Loucy (cell line): ENCODE data around the gene LRIG1.

Experiments
- H2AFZ ChIP-seq: fragments of 200-600 bp; sonication (generic); 2 replicates; pipeline ENCODE4 v1.6.0; 2016; ENCODE audit warnings: antibody characterized with exemption, mild to moderate bottlenecking, low read length, moderate library complexity
- H3F3A ChIP-seq: fragments of 200-600 bp; 2 replicates; pipeline ENCODE4 v1.6.0; 2016; ENCODE audit warnings: antibody characterized with exemption, low read depth, mild to moderate bottlenecking
- H3K27me3 ChIP-seq: fragments of 200-600 bp; sonication (generic); 2 replicates; pipeline ENCODE4 v1.6.1; 2014; ENCODE audit warnings: low read length, mild to moderate bottlenecking; ENCODE audit not compliant: insufficient read depth, poor library complexity, severe bottlenecking
- H3K36me3 ChIP-seq: fragments of 200-600 bp; sonication (generic); 2 replicates; pipeline ENCODE4 v1.6.1; 2016; ENCODE audit warnings: low read length; ENCODE audit not compliant: insufficient read depth
- H3K4me1 ChIP-seq: fragments of 200-600 bp; sonication (generic); 2 replicates; pipeline ENCODE4 v1.5.1; 2014; ENCODE audit warnings: low read length, mild to moderate bottlenecking; ENCODE audit not compliant: insufficient read depth, poor library complexity, severe bottlenecking
- H3K4me2 ChIP-seq: fragments of 200-600 bp; sonication (generic); 2 replicates; pipeline ENCODE4 v1.6.0; 2014; ENCODE audit warnings: antibody characterized with exemption, low read length, low read depth, mild to moderate bottlenecking; ENCODE audit not compliant: poor library complexity, severe bottlenecking
- H3K4me3 ChIP-seq: fragments of 200-600 bp; sonication (generic); 2 replicates; pipeline ENCODE4 v1.5.1; 2014; ENCODE audit warnings: low read length, mild to moderate bottlenecking, mixed read lengths; ENCODE audit not compliant: poor library complexity, severe bottlenecking
- H3K79me2 ChIP-seq: fragments of 200-600 bp; sonication (generic); 2 replicates; pipeline ENCODE4 v1.6.1; 2014; ENCODE audit warnings: low read length; ENCODE audit not compliant: insufficient read depth
- H3K9ac ChIP-seq: fragments of 200-600 bp; sonication (generic); 2 replicates; pipeline ENCODE4 v1.6.0; 2014; ENCODE audit warnings: mild to moderate bottlenecking, low read depth, low read length, moderate library complexity; ENCODE audit not compliant: poor library complexity, severe bottlenecking
- H3K9me2 ChIP-seq: fragments of 200-600 bp; sonication (generic); replicated peaks from 2 replicates; pipeline ENCODE4 v1.6.1; 2016; ENCODE audit warnings: low read depth, low read length, mixed read lengths
- H3K9me3 ChIP-seq: fragments of 200-600 bp; sonication (generic); 2 replicates; pipeline ENCODE4 v1.6.1; 2014; ENCODE audit warnings: mild to moderate bottlenecking, antibody characterized with exemption, low read length, low read depth; ENCODE audit not compliant: insufficient read depth
- H4K20me1 ChIP-seq: fragments of 200-600 bp; sonication (generic); 2 replicates; pipeline ENCODE4 v1.6.0; 2014; ENCODE audit warnings: antibody characterized with exemption, low read length, mild to moderate bottlenecking; ENCODE audit not compliant: insufficient read depth, poor library complexity, severe bottlenecking
- EZH2phosphoT487 ChIP-seq: fragments of 200-600 bp; IDR thresholded peaks from 2 replicates; pipeline ENCODE4 v1.6.1; 2018; ENCODE audit warnings: antibody characterized with exemption, mild to moderate bottlenecking, moderate library complexity, borderline replicate concordance
- TF ChIP-seq, protein P1 (sequence below): fragments of 200-600 bp; sonication (generic); conservative IDR thresholded peaks from 2 replicates; pipeline ENCODE4 v1.5.1; 2014; ENCODE audit warnings: mild to moderate bottlenecking, antibody characterized with exemption, low read length

The LRIG1 gene

DNA sequence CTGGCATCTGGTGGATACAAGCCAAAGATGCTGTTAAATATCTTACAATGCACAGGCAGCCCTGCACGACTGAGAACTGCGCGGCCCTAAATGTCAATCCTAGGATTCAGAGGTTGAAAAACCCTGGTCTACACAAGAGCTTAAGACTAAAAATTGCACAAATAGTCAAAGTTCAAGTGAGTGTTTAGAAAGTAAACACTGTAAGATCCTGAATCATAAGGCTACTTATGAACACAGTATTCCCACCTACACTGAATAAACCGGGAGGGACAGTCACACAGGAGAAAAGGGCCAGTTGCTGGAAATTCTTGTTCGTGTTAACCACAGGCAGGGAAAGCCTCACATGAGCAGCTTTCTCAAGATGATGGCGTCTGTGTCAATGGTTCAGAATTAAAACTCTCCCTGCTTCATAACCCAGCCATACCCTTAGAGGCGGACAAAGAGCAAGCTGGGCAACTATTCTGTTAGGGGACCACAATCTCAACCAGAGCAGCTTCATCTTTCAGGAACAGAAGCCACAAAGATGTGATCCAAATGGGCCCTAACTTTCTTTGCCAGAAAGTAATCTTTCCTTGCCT lies 37.7 kb downstream of the LRIG1 start:
- Histone ChIP-seq H3K9me2 (no peaks in the 10 kb centered on the region), H3K79me2 (peaks cover 80% of the 10 kb centered on the region), H3F3A (no peaks in the 10 kb centered on the region), H3K4me2 (no peak overlapping the region), H2AFZ (no peak overlapping the region), H3K9me3 (no peaks in the 10 kb centered on the region), H3K9ac (no peak overlapping the region), H3K4me1 (peaks cover 23% of the 10 kb centered on the region), H3K36me3 (peaks cover 27% of the 10 kb centered on the region; the same call in 1 of the 2 replicates), H3K4me3 (no peak overlapping the region), H3K27me3 (no peaks in the 10 kb centered on the region), H4K20me1 (peaks cover 13% of the 10 kb centered on the region)
- no peak for TF ChIP-seq EZH2phosphoT487
- TF ChIP-seq, protein P1, sequence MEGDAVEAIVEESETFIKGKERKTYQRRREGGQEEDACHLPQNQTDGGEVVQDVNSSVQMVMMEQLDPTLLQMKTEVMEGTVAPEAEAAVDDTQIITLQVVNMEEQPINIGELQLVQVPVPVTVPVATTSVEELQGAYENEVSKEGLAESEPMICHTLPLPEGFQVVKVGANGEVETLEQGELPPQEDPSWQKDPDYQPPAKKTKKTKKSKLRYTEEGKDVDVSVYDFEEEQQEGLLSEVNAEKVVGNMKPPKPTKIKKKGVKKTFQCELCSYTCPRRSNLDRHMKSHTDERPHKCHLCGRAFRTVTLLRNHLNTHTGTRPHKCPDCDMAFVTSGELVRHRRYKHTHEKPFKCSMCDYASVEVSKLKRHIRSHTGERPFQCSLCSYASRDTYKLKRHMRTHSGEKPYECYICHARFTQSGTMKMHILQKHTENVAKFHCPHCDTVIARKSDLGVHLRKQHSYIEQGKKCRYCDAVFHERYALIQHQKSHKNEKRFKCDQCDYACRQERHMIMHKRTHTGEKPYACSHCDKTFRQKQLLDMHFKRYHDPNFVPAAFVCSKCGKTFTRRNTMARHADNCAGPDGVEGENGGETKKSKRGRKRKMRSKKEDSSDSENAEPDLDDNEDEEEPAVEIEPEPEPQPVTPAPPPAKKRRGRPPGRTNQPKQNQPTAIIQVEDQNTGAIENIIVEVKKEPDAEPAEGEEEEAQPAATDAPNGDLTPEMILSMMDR = no peak

DNA sequence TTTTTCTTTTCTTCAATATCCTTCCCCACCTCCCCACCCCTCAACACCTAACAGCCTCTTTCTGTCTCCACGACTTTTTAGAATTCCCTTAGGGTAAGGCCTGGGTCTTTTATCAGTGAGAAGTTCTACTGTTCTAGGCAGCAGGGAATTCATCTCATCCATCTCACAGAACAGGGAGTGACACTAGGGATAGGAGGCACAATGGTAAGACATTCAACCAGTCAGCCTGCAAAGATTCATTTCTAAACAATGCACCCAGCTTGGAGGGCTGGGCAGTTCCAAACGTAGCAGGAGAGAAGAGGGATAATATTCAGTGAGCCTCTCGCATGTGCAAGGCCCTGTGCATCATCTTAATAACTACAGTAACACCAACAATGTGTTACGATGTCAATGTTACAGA lies 43.6 kb downstream of the LRIG1 start:
- peak overlapping the region; percentile 54 for H3K4me2 ChIP-seq
- no peak overlapping the region for H2AFZ ChIP-seq
- H3K27me3 ChIP-seq = no peaks in the 10 kb centered on the region
- no peaks in the 10 kb centered on the region for H3K9me3 ChIP-seq
- H3K9me2 ChIP-seq = no peaks in the 10 kb centered on the region
- peaks cover 48% of the 10 kb centered on the region for H3K4me1 ChIP-seq
- H3K9ac ChIP-seq = peak overlapping the region; percentile 28
- TF ChIP-seq EZH2phosphoT487 = no peak
- TF ChIP-seq, protein P1 = no peak
- peaks cover 45% of the 10 kb centered on the region; the same call in 1 of the 2 replicates for H3K36me3 ChIP-seq
- H4K20me1 ChIP-seq = peaks cover 9% of the 10 kb centered on the region
- peak overlapping the region; percentile 33 for H3K4me3 ChIP-seq
- H3K79me2 ChIP-seq = peaks cover 77% of the 10 kb centered on the region
- H3F3A ChIP-seq = 0 out of 2 replicates have a peak, but pooled peaks cover 3% of the 10 kb centered on the region

DNA sequence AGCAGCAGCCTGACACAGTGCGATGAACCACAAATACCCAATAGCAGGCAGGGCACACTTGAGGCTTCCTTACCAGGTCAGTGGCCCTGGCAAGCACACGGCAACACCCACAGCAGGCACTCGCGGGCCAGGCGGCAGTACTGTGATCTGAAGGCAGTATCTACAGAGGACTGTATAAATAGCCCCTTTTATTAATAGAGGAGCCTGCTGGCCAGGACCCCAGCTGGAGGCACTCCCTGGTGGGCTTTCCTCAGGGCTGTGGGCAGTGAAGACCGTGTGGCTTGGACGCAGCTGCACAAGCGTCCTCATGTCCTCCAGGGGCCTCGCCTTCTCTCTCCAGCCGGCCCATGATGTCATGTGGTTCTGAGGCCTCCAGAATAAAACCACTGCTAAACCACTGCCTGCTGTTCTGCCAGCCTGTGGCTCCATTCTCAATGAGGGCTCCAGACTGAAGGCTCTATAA lies 44.1 kb downstream of the LRIG1 start:
- H3K27me3 ChIP-seq = no peaks in the 10 kb centered on the region
- peaks cover 49% of the 10 kb centered on the region for H3K4me1 ChIP-seq
- peak overlapping the region; percentile 54 for H3K4me2 ChIP-seq
- peaks cover 9% of the 10 kb centered on the region for H4K20me1 ChIP-seq
- H3K9me2 ChIP-seq = no peaks in the 10 kb centered on the region
- peaks cover 44% of the 10 kb centered on the region; the same call in 1 of the 2 replicates for H3K36me3 ChIP-seq
- H3F3A ChIP-seq = 0 out of 2 replicates have a peak, but pooled peaks cover 3% of the 10 kb centered on the region
- H3K9me3 ChIP-seq = no peaks in the 10 kb centered on the region
- peak overlapping the region; percentile 33 for H3K4me3 ChIP-seq
- H3K79me2 ChIP-seq = peaks cover 77% of the 10 kb centered on the region
- peak overlapping the region; percentile 28 for H3K9ac ChIP-seq
- TF ChIP-seq, protein P1 = no peak
- no peak for TF ChIP-seq EZH2phosphoT487
- H2AFZ ChIP-seq = no peak overlapping the region
